Right renal cortex interstitium (tissue), 3 donors: Measurements from ENCODE around the gene RASA3. TPM values are rescaled to one million over a fixed set of nuclear protein-coding genes. Genes with fewer than 3 reads are reported as not detected.

Experiments
- DNase-seq, 3 donors: peaks; one replicate each; pipeline ENCODE4 v3.0.0-alpha.2; 2013; ENCODE audit warnings: low read depth in 3 of 3, low spot score in 2 of 3
- polyA plus RNA-seq, 3 donors: library from polyadenylated mRNA; unstranded; fragments of 120-200 nt; gene quantifications; one replicate each; pipeline ENCODE4 v1.2.1, GENCODE V29; 2013; ENCODE audit not compliant: insufficient read length in 3 of 3

Gene RASA3
- polyA plus RNA-seq, 3 donors: 12.0 to 13.1 (median 12.5) TPM

DNA sequence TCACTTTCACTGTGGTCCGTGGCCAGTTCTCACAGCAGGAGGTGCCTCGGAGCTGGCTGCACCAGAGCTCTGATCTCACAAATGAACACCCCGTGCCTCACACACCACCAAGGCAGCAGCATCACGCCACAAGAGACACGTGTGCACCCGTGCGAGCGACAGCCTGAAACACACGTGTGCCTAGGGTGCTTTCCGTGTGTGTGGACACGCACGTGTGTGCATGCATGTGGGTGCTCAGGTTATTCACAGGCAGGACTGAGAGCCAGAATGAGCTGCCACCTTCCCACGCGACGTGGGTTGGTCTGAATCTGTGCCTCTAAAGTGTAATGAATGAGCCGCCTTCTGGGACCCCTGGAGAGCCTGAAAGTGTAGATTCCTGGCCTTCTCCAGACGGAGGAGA is 90.9 kb downstream of the RASA3 start:
- DNase-seq: no peak

DNA sequence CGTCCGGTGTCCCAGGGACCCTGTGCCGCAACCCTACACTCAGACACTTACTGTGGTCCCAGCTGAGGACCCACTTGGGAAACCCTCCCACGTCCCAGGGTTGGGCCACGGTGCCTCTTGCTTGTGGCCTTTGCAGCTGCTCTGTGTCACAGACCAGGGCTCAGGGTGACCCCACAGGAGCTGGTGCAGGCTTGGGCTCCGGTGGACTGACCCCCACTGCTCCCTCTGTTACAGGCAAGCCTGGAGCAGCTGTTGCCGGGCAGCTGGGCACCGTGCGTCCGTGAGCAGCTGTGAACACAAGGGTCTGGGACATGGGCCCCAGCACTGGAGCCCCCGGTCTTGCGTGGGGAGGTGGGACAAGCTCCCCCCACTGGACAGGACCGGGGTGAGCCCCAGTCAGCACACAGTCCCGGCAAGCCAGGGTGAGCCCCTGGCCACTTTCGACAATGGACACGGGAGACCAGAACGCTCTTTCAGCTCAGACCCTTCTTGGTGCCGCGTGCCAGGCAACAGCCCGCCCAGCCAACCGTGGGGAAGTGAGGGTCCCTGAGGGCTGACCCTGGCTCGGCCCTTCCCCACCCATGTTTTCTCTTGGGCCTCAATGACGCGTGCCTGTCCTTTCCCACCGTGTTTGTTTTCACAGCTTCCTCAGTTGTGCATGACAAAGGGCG is 92.8 kb downstream of the RASA3 start:
- DNase-seq: no peak

DNA sequence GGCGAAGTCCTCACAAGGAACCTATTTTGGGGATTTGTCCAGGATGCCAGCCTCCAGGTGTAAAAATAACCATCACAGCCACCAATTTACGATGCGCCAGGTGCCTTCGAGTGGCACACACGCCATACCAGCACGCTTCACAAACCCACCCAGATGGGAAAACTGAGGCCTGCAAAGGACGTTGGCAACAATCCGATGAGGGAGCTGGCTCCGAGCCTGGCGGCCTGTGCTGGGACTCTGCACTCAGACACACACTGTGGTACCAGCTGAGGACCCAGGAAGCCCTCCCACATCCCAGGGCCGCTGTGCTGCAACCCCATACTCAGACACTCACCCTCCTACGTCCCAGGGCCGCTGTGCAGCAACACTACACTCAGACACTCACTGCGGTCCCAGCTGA is 93.5 kb downstream of the RASA3 start:
- DNase-seq: no peak

DNA sequence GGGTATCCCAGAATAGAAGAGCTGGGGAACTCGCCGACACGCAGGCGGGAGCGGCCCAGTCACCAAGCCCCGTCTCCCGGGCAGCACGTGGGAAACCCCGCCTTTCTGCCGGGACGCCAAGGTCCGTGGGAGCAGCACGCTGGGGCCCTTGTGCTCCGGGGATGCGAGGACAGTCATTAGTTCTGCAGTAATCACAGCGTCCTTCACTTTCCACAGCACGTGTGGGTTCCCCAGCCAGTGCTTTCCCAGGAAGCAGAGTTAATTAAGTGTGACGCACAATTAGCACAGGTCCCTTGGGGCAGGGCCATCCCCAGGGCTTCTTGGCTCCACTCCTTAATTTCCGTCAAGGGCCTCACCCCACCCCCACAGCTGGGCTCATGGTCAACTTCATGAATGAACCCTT is 94.2 kb downstream of the RASA3 start:
- DNase-seq: no peak

DNA sequence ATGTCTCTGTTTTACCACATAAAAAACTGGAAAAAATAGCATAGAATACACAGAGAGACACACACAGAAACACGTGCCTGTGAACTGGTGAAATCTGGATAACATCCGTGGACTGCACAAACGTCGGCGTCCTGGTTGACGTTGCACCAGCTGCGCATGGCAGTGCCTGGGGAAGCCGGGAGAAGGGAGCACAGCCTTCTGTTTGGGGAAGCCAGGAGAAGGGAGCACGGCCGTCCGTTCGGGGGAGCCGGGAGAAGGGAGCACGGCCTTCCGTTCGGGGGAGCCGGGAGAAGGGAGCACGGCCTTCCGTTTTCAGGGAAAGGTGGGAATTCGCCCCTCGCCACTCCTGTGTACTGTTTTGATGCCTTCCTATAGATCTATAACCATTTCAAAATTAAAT is 94.7 kb downstream of the RASA3 start:
- no peak for DNase-seq

DNA sequence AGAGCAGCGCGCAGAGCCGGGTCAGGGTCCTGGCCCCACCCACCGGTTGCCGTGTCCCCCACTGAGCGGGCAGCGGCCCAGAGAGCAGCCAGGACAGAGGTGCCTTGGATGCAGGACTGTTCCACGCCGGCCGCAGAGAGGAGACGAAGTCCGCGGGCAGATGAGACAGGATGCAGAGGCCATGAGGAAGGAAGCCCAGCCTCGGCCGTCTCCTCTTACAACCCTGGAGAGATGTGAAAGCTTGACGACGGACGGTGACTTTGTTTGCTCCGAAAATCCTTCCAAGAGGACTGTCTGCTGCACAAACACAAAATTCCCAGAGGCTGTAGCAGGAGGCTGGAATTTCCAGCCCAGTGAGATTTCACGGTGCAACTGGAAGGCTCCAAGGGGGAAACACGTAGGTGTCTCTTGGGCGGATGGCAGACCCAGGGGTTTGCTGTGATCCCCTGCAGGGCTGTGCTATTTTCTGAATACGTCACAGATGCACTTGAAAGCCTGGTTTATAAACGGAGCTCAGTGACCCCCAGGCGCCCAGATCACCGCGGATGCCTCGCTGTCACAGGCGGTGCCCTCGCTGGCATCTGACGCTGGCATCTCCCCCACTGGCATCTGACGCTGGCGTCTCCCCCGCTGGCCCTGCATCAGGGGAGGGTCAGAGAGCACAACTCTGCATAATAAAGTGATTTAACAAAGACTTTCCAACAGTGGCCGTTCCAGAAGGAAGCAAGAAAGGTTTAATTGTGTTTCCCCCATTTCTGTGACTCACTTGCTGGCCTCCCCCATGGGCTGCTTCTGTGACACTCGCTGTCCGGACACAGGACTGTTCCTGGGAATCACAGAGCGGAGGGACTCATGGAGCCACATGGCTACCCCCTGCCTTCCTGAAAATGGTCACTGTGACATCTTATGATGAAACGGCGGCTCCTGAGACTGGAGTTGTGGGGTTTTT is 96.6 kb downstream of the RASA3 start:
- no peak for DNase-seq

DNA sequence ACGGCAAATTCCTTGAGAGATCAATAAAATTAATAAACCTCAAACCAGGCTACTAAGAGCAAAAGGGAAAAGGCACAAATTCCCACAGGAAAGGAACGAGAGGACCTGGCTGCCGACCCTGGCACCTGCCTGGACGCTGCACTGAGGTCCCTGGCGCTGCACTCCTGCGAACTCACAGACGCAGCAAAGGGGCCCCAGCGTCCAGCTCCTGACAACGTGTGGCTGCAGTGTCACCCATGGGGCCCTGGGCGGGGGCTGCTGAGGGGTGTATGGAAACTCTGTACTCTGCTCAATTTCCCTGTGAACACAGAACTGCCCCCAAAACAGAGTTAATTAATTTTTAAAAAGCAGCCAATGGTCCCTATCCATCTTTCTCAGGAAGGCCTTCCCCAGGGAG is 97.2 kb downstream of the RASA3 start:
- no peak for DNase-seq

DNA sequence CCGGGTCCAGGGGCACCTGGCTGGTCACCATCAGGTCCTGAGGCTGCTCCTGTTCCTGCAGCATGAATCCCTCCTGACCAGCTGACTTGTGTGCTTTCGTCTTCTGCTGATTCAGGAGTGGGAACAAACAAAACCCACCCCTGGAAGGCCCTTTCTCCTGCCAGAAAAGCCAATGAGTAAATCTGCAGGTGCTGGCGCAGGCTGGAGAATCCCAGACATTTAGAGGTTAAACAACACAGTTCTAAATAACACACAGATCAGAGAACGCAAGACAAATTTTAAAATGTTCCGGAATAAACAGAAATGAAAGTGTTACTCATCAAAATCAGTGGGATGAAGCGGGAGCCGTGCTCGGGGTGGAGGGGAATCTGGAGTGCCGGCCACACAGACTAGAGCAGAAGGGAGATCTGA is 97.9 kb downstream of the RASA3 start:
- no peak for DNase-seq

DNA sequence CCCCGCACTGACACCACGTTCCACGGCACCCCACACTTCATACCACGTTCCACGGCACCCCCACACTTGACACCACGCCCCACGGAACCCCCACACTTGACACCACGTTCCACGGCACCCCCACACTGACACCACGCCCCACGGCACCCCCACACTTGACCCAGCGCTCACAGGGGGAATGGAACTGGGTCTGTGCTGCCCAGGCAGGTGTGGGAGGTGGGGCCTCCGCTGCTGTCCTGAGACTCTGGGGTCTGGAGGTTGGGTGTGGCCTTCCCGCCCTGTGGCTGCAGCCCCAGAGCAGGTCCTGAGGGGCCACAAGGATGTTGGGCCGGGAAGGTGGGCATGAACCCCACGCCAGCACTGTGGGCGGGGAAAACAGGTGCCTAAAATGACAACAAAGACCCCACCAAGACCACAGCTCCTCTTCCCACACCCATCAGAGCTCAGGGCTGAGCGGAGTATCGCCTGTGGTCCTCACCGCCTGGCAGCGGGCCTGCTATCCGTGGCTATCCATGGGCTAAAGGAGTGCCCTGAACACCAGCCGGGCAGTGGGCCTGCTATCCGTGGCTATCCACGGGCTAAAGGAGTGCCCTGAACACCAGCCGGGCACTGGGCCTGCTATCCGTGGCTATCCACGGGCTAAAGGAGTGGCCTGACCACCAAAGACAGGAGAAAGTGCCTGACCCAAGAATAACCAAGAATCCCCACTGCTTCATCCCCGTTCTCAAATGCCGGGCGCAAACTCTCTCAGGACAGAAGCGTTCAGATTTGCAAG is 98.7 kb downstream of the RASA3 start:
- DNase-seq: no peak

DNA sequence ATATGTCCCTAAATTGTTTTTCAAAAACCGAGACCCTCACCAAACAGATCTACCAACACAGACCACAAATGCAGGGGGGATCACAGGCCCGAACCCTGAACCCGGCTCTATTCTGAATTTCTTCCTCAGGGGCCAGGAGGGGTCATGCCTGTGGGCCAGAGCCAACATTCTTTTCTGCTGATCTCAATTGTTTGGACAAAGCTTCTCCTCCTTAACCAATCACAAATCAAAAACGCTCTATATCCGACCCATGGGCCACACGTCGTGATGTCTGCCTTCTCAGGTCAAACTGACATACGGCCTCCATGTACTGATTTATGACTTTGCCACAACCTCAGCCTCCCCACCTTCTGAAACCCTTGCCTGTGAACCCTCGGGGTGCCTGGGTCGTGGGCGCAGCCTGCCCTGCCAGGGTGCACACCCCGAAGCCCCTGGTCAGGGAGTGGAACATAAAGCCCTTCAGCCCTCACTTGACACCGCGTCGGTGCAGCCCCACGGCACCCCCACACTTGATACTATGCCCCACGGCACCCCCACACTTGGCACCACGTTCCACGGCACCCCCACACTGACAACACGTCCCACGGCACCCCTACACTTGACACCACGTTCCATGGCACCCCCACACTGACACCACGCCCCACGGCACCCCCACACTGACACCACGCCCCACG is 100.2 kb downstream of the RASA3 start:
- DNase-seq: no peak

DNA sequence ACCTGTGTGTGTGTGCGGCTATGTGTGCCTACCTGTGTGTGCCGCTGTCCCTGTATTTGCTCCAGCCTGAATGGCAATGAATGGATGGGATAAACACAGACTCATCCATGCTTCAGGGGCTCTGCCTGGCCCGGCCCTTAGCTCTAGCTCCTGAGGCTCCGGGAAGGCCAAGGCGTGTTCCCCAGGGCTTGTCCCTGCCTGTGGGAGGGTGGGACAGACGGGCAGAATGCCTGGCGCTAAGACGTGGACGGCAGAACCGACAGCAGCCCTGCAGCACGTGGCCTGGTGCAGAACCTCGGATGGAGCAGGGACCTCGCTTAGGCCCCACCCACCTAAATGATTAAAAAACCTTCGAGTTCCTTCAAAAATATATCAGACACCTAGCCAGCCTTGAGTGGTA is 100.8 kb downstream of the RASA3 start:
- DNase-seq: no peak

DNA sequence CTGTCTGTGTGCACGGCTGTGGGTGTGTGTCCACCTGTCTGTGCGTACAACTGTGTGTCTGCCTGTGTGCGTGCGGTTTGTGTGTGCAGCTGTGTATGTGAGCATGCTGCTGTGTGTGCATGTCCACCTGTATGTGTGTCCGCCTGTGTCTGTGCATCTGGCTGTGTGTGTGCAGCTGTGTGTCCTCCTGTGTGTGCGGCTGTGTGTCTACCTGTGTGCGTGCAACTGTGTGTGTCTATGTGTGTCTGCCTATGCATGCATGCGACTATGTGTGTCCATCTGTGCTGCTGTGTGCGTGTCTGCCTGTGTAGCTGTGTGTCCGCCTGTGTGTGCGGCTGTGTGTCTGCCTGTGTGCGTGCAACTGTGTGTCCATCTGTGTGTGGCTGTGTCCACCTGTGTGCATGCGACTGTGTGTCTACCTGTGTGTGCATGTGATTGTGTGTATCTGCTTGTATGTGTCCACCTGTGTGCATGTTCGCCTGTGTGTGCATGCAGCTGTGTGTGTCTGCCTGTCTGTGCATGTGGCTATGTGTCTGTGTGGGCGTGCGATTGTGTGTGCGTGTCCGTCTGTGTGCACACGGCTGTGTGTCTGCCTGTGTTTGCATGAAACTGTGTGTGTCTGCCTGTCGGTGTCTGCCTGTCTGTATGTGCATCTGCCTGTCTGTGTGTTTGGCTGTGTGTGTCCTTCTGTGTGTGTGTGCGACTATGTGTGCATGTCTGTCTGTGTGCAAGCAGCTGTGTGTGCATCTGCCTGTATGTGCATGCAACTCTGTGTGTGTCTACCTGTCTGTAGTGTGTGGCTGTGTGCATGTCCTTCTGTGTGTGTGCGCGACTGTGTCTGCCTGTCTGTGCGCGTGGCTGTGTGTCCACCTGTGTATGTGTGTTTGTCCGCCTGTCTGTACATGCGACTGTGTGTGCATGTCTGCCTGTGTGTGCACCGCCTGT is 101.5 kb downstream of the RASA3 start:
- DNase-seq: no peak

DNA sequence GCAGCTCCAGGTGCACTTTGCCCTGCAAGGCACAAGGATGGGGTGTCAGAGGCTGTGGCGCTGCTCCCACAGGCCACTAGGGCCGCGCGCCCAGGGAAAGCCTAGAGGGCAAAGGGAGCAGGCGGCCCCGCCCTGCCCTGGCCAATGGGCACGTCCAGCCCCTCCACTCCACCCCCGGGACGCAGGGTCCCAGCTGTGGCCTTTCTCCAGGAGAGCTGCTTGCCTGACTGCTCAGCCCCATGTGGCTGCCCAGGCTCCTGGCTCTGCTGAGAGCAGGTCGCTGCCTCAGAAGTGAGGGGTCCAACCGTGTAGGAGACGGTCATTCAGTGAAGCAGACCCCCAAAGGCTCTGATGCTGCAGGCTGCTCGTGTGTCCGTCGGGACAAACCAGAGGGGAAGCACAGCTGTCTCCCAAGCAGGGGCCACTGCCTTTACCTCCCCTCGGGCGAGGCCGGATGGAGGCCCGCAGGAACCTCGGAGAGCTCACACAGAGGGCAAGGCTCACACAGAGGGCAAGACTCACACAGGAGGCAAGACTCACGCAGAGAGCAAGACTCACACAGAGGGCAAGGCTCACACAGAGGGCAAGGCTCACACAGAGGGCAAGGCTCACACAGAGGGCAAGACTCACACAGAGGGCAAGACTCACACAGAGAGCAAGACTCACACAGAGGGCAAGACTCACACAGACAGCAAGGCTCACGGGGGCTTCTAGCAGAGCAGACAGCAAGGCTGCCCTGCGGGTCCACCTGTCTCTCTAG is 102.4 kb downstream of the RASA3 start:
- no peak for DNase-seq

DNA sequence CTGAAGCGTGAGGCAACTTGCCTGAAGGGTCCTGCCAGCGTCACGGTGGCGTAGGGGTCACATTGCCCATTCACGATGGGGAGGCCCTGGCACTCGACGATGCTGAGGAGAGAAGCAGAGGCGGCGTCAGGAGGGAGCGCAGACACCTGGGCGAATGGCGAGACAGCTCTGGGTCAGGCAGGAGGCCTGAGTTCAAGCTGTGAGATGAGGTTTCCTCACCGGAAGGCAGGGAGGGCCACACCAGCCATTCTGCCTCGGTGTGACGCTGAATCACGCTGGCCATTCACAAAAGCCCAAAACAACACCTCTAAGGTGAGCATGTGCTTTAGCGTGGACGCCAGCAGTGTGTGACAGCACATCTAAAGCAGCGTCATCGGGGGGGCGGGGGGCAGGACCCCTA is 104.6 kb downstream of the RASA3 start:
- DNase-seq: no peak

DNA sequence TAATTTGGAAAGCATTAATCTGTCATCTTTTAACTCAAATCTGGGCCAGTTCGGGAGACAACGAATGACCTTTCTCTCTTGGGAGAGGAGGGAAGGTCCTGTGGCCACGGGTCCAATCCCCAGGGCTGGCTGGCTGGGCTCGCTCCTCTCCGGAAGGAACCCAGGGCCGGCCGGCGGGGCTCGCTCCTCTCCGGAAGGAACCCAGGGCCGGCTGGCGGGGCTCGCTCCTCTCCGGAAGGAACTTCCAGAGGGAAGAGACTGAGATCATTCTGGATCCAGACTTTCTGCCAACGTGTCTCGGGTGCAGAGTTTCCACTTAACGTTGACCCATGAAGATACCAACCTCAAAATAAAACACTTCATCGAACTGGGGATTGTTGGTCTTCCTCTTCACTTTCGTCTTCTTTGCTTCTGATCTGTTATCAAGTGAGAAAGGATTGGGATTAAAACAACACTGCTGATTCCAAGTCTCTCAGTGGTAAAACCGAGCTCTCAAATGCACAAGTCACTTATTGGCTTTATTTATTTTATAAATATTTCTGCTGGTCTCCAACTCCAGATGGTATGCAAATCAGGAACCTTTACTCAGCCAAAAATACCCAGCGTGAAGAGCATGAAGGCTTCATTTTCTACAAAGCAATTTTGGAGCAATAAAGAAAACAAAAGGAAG is 105.2 kb downstream of the RASA3 start:
- DNase-seq: no peak

DNA sequence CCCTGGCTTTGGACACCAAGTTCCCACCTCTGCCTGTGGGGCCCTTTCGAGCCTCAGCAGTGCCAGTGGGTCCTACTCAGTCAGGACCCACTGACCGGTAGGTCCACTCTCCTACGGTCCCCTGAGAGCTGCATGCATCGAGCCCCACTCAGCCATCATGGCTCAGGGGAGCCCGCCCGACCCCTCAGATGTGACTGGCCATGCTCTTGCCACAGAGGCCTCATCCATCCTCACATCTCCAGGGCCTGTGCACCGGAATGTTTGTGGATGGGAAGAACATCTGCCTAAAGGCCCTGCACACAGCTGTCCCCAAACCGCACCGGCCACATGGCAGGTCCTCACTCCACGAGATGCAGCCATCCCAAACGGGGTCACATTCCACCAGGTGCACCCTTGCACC is 105.9 kb downstream of the RASA3 start:
- no peak for DNase-seq

DNA sequence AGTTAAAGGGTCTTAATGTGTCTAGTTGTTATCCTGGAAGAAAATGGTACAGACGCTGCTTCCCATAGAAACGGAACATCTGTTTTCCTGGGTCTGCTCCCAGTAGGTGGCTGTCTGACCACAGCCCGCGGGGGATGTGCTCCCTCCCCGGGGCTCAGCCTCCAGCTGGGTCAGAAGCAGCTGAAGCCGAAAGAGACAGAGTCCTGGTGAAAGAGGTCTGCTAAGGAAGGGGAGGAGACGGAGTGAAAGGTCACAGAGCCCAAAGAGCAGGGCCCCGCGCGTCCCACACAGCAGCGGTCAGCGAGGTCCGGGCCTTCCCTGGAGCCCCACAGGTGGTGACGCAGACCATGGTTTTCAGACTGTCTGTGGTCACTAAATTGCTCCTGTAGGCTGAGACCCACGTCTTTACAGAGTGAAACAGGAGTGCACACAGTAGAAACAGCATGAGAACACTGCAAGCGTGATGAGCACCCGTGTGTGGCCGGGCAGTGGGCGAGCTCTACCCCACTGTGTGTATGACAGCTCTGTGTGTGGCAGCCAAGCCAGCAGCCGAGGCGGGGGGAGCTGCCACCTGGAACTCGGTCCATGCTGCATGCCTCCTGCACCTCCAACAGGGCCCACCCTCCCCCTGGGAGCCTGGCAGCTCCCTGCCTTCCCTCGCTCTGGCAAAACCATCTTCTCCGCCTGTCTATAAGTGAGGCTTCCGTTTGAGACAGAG is 106.5 kb downstream of the RASA3 start:
- DNase-seq: no peak

DNA sequence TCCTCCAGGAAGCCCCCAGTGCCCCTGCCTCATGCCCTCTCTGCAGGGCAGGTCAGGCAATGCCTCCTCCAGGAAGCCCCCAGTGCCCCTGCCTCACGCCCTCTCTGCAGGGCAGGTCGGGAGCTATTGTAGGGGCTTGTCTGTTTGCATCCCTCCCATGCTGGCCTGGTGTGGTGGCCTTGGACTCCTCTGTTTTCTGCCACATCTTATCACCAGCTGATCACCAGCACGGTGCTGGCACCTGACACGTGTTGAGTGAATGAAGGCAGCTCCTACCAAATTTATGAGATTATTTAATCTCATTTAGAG is 107.1 kb downstream of the RASA3 start:
- DNase-seq: no peak
